ENCODE results near the gene IL10RB.

GRCh38 chr21:33339918-33340317 lies 73.8 kb downstream of the IL10RB start:
- TF ChIP-seq CTCF (IDR thresholded peaks at IDR 0.05) (no peak), POLR2A (IDR thresholded peaks at IDR 0.05) (no peak)

Data from right lobe of liver (tissue), 4 donors.